ENCODE results near the gene LGALS3.
A peak's percentile ranks its signal among the peaks of the same experiment; 100 is the strongest.

The LGALS3 gene

GRCh38 chr14:55131370-55132137 is 2.5 kb downstream of the LGALS3 start:
- ATAC-seq: peak in 1 of 2 donors; percentile 18

- ATAC-seq: no peak
Observed at GRCh38 chr14:55133416-55133815, 4.4 kb downstream of the LGALS3 start.

GRCh38 chr14:55136241-55136640 is 7.2 kb downstream of the LGALS3 start:
- ATAC-seq: no peak

- no peak for ATAC-seq
Observed at GRCh38 chr14:55136885-55137786, 8.1 kb downstream of the LGALS3 start.

- no peak for ATAC-seq
Observed at GRCh38 chr14:55138091-55138490, 9.0 kb downstream of the LGALS3 start.

GRCh38 chr14:55139141-55139540 is 10.1 kb downstream of the LGALS3 start:
- ATAC-seq: no peak

GRCh38 chr14:55139696-55140509 is 10.9 kb downstream of the LGALS3 start:
- no peak for ATAC-seq

GRCh38 chr14:55141825-55142224 is 12.8 kb downstream of the LGALS3 start:
- no peak for ATAC-seq

- ATAC-seq: no peak
Observed at GRCh38 chr14:55142466-55142865, 13.4 kb downstream of the LGALS3 start.

- no peak for ATAC-seq
Observed at GRCh38 chr14:55146425-55146824, 17.4 kb downstream of the LGALS3 start.

GRCh38 chr14:55151601-55152000 is 22.5 kb downstream of the LGALS3 start:
- no peak for ATAC-seq

GRCh38 chr14:55152052-55152753 is 23.2 kb downstream of the LGALS3 start:
- ATAC-seq: peak; percentile 24 to 32

GRCh38 chr14:55153951-55154350 is 24.9 kb downstream of the LGALS3 start:
- ATAC-seq: no peak

- peak; percentile 48 to 70 for ATAC-seq
Observed at GRCh38 chr14:55157080-55157479, 28.0 kb downstream of the LGALS3 start.

GRCh38 chr14:55158412-55158811 is 29.4 kb downstream of the LGALS3 start:
- ATAC-seq: no peak

- peak; percentile 51 to 62 for ATAC-seq
Observed at GRCh38 chr14:55160989-55161388, 31.9 kb downstream of the LGALS3 start.

- no peak for ATAC-seq
Observed at GRCh38 chr14:55170526-55170925, 41.5 kb downstream of the LGALS3 start.

GRCh38 chr14:55180006-55180405 is 51.0 kb downstream of the LGALS3 start:
- ATAC-seq: no peak

GRCh38 chr14:55180434-55180833 is 51.4 kb downstream of the LGALS3 start:
- ATAC-seq: peak in 1 of 2 donors; percentile 41

GRCh38 chr14:55188686-55189295 is 59.7 kb downstream of the LGALS3 start:
- no peak for ATAC-seq

- no peak for ATAC-seq
Observed at GRCh38 chr14:55190906-55191202, 61.8 kb downstream of the LGALS3 start.

Data from activated CD4-positive, CD25-positive, alpha-beta regulatory T cell treated with anti-CD3 and anti-CD28 coated beads, Interleukin-2, amount 50 U/mL, for 24 hours (primary cell).